GM19099 (cell line): ENCODE results near the gene ARID1B.

Experiments used
- POLR2A ChIP-seq: IDR thresholded peaks from 3 replicates; pipeline ENCODE4 v1.6.1; 2011; ENCODE audit warnings: low read depth; ENCODE audit not compliant: insufficient read length; ENCODE audit errors: extremely low read depth

Gene ARID1B

DNA sequence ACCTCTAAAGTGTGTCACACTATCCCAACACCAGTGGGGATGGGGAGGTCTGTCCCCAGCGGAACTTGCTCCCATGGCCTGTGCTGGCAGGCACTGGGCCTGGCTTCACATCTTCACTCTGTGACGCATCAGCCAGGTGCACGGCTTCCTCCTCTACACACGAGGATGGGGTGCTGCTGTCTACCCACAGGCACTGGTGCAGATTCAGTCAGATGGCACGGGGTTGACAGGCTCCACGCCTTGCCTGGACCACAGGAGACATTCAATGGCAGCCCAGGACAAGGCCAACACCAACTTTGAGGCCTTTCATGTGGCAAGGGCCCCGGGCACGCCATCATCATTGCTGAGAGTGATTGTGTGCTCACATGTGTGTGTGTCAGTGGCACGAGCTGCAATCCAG, 453.7 kb downstream of the ARID1B start:
- TF ChIP-seq POLR2A = no peak

DNA sequence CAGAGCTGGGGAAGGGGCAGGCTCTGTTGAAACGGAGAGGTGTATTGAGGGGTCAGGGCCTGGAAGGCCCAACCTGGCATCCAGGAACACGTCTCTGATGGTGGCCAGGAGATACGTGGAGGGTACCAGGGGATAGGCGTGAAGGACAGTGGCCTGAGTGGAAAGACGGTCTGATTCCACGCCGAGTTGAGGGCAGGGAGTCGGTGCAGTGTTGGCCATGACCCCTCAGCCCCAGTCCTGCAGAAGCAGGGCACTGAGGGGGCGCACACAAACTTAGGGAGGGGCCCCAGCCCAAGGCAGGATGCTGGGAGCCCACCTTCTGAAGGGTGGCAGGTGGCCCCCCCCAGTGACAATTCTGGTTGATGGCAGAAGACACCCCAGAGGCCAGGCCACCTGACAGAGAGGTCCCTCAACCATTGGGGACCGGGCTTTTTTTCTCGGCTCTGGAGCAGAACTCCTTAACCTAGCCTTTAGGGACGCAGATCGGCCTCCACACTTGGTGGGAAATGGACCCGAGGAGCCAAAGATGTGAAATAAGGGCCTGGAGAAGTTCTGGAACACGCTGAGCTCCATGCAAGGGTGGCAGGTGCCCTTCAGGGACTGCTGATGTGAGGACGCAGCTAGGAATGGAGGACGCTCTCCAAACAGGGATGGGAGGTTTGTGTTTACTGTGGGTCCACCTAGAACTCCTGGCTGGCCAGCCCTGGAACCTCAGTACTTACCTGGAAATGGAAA, 455.1 kb downstream of the ARID1B start:
- TF ChIP-seq POLR2A = no peak

DNA sequence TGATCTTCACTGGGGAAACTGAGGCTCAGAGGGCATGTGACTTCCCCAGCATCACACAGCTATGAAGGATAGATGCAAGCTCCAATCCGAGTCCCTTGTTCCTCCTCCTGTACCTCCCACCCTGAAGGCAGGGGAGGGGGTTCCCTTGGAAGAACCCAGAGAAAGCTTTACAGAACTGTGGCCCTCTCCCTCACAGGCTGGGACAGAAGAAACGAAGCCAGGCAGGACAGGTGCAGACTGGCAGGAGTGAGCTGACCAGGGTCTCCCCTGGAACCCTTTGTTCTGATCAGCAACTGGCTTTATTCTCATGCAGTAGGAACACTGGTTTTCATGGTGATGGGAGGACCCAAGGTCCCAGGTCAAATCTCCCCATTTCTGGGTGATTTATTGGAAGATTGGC, 456.0 kb downstream of the ARID1B start:
- no peak for TF ChIP-seq POLR2A

DNA sequence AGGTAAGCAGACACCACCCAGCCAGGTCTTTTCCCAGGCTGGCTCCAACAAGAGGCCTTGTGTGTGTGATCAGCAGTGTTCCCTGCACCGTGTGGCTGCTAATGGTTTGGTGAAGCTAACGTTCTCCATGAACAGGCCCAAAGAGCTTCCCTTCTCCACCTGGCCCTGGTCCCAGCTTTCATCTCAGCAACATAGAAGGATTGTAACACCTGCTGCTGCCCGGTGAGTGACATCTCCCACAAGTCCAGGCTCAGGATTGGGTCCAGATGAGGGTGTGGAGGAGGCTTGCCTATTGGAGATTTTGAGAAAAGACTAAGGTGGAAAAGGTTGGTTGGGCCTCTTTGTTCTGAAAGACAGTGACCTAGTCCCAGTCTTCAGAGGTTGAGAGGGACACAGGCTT, 456.5 kb downstream of the ARID1B start:
- TF ChIP-seq POLR2A = no peak

DNA sequence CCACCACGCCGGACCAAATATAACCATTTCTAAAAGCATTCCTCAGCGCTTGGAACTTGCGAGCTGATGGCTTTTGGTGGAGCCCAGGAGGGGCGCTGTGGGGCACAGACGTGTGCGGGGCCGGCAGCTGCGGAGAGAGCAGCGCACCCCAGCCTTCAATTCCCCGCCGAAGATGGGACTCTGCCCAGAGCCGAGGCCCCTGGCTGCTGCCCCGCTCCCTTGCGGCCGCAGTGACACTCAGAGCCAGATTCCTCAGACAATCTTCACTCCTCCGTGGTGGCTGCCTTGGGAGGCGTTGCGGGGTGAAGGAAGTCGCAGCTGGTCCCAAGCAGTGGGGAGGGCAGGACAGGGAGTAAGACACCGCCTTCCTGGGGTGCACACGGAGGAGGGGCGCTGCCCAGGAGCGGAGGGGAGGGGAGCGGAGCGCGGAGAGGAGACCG, 458.4 kb downstream of the ARID1B start:
- no peak for TF ChIP-seq POLR2A

DNA sequence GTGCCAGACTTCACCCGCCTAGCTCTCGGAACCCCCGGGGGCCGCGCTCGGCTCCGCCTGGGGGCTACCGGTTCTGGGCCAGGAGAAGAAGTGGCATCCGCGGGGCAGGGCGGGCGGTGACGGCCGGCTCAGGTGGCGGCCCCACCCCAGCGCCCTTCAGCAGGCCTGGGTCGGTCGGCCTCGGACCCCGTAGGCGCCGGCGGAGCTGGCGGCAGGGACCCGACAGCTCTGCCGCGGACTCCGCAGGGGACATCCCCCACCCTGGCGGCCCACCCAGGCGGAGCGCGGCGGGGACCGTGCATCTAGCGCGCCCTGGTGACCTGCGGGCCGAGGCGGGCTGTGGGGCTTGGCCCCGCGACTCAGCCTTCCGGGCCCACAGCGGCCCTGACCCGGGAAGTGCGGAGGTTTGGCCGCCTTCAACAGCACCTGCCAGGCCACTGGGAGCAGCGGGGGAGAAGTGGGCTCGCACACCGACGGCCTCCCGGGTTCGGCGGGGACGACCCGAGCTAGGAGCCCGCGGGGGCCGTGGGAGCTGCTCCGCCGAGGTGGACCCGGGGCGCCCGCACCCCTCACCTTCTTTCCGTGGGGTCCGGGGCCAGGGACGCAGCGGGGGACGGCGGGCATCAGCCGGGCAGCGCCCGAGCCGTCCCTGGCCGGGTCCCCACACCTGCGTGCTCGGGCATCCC, 459.0 kb downstream of the ARID1B start:
- TF ChIP-seq POLR2A = no peak

DNA sequence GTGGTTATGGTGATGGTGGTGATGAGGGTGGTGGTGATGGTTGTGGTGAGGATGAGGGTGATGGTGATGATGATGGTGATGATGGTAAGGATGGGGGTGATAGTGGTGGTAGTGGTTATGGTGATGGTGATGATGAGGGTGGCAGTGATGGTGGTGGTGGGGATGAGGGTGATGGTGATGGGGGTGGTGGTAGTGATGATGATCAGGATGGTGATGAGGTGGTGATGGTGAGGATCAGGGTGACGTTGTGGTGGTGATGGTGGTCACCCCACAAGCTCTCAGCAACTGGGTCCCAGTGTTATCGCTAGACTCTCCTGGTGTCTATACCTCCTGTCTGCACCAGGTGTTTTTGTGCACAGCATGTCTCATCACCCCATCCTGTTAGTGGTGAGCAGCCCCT, 461.2 kb downstream of the ARID1B start:
- no peak for TF ChIP-seq POLR2A

DNA sequence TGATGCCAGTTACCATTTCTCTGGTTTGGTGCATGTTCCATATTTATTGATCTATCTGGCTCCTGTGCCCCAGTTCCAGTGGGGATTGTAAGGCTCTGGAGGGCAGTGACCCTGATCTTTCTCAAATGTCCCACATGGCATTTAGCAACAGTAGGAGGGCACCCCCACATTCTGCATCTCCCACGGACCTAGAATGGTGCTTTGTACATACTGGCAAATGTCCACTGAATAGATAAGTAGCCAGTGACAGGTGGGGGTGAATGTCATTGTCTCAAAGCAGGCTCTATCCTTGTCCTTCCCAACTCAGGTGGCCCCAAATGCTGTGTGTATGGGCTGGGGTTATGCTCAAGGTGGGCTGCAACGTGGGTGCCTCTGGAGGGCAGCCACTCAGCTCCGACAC, 462.0 kb downstream of the ARID1B start:
- no peak for TF ChIP-seq POLR2A

DNA sequence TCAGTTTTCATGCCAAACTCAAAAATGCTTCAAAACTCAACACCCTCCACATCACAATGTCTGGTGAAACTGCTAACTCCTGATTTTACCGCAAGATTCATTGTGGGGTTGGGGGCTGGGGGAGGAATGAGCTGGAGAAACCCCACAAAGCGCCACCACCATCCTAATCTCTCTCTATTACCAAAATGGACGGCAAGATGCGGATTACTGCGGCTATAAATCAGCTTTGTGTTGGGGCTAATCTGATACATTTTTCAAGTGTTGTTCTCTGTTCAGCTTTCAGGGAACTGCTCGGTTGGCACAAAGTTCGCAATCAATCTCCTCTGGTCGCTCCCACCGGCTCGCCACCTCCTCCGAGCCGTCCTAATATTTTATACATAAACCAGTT, 462.5 kb downstream of the ARID1B start:
- TF ChIP-seq POLR2A = no peak

DNA sequence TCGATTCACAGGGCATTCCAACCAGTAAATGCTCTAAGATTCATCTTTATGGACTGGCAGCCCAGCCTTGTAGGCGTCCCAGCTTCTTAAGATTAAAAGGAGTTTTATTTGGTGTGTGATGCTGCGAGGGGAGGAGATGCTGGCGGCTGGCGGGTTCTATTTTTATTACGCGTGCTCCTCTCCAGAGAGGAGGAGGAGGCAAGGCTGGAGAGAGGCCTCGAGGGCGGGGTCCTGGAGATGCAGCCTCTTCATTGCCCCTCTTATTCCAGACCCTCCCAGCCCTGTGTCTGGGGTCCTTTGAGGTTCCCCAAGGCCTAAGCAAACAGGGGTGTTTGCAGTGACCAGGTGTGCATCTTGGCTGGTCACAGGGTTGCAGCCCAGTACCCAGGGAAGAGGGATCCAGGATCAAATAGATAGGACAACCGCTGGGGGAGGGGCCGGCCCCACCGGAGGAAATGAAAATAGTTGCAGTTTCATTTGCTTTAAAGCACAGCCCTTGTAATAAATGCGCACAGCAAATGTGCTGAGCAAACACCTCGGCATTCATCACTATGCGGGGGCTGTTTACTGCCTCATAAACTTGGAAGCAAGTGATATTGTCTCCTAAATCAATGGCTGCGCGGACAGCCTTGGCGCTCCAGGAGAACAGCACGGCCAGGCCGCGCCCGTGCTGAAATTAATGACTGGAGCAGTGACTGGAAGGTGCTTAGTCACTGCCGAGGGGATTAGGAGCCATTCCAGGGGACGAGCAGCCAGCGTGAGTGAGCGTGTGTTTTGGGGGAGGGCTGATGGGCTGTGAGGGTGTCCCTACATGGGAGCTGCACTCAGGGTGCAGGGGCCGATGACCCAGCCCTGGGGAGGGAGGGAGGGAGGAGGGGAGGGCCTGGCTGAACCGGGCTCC, 463.1 kb downstream of the ARID1B start:
- no peak for TF ChIP-seq POLR2A

DNA sequence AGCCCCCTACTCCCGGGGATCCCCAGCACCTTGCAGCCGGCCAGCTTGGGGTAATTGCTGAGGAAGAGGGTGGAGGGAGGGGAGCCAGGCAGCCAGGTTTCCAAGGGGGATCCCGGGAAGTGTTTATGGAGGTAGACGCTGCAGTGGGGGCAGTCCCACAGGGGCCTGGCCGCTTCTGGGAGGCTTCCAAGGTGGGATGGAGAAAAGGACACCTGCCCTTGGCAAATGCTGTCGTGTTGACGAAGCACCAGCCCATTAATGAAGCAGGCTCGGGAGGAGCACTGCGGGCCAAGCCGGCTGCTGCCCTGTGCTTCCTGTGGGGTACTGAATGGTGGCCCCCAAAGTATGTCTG, 463.8 kb downstream of the ARID1B start:
- TF ChIP-seq POLR2A = no peak

DNA sequence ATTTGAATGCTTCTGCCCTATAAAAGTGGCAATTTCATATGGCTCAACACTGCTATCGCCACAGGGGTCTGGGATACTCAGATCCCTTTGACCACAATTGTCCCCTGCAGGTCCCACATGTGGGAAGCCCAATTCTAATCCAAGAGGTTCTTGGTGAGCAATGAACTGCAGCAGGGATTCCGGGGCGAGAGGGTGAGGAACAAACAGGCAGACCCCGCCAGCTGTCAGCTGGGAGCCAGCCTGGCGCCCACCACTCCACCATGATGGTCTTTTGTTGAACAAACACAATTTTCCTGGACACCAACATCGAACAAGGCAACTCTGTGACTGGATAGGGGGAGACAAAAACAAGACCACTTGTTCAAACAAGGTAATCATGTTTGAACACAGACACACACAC, 465.6 kb downstream of the ARID1B start:
- no peak for TF ChIP-seq POLR2A

DNA sequence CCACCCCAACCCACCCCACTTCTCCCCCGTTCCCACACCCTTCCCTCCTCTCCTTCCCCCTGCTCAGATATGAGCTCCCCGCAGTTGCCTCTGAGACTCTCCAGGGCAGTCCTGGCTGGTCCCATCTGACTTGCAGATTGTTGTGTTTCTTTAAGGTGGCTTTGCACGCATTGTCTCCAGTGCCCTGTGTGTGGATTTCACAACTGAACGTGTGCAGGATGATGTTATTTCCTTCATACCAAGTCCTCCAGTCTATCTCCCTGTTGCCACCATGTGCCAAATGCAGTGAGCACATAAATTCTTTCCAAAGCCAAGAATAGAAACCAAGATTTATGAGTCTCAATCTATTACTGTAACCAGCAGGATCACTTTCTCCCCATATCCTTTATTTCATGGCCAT, 467.0 kb downstream of the ARID1B start:
- no peak for TF ChIP-seq POLR2A

DNA sequence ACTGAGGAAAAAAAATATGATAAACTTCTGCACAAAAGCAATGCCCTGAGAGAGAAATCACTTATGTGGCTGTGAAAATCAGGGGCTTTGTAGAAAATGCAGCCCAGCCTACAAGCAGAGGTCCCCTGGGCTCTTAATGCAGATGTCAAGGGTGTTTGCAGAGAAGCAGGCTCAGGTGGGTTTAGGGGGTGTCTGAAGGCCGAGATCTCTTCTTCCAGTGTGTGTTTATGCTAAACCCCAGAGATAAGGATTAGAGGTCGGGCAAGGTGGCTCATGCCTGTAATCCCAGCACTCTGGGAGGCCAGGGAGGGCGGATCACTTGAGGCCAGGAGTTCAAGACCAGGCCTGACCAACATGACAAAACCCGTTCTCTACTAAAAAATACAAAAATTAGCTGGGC, 467.6 kb downstream of the ARID1B start:
- no peak for TF ChIP-seq POLR2A

DNA sequence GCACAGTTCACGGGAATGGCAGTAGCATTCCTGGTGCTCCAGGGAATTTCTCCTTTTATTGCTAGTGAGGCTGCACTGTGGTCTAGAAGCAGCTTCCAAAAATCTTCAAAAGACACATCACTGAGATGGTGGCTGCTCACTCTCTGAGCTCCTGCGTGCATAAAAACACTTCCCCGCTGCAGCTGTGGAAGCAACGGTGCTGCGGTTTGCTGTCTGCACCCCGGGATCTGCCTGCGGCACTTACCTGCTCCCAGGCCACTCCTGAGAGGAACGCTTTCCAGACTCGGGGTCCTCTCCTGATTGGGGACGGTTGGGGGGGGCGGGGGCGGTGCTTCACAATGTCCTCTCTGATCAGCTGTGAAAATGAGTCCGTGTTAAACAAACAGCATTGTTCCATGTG, 468.3 kb downstream of the ARID1B start:
- no peak for TF ChIP-seq POLR2A

DNA sequence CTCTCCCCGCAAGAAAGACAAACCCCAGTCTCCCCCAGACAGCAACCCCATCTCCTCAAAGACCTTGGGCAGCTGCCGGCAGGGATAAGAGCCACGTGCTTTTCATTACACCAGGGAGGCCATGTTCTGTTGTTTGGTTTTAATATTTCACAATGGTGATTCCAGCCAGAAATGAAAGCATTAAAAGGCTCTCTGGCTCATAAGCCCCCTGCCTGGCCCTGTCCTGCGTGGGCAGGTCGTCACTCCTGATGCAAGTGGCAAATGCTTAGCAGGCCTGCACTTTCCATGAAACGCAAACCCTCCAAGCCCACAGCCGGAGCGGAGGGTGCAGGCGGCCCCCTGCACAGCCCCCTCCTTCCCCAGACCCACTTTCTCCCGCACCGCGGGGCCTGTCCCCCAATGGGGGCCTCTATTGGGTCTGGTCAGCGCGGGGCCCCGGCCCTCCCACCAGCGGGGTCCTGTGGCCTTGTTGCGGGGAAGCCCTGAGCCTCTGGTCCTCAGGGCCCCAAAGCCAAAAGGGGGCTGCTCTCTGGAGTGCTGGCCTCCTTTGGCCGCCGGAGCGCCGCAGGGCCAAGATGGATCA, 469.0 kb downstream of the ARID1B start:
- no peak for TF ChIP-seq POLR2A

DNA sequence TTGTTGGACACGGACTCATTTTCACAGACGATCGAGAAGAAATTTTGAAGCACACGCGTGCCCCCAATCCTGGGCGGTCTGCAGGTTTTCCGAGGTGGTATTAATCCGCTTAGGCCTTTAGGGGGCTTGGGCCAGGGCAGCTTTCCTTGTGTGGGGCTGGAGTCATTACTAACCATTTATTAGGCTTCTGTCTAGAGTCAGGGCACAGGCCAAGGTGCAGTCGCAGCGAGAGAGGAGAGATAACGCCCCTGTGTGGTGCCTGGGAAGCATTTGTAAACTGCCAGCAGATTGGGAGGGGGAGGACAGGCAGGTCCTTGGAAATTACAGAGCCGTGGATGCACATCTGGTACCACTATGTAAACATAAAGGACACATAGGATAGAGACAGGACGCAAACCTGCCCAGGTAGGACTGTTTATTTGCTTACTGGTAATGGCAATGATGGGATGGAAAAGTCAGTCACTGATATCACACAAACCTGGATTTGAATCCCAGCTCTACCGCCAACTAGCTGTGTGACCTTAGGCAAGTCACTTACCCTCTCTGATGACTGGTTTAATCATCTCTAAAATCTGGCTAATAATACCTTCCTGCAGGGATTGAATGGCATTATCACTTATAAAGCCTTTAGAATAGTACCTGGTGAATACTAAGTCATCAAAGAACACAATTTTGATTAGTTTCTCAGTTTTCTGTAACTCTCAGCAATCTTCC, 469.8 kb downstream of the ARID1B start:
- no peak for TF ChIP-seq POLR2A
